AML-193 (cell line): ENCODE data around the gene CXCL12.

Experiments
- DNase-seq, 2 experiments: peaks; one replicate each; lab custom pipeline; 2025; lab: John Stamatoyannopoulos, UW

Gene CXCL12

DNA sequence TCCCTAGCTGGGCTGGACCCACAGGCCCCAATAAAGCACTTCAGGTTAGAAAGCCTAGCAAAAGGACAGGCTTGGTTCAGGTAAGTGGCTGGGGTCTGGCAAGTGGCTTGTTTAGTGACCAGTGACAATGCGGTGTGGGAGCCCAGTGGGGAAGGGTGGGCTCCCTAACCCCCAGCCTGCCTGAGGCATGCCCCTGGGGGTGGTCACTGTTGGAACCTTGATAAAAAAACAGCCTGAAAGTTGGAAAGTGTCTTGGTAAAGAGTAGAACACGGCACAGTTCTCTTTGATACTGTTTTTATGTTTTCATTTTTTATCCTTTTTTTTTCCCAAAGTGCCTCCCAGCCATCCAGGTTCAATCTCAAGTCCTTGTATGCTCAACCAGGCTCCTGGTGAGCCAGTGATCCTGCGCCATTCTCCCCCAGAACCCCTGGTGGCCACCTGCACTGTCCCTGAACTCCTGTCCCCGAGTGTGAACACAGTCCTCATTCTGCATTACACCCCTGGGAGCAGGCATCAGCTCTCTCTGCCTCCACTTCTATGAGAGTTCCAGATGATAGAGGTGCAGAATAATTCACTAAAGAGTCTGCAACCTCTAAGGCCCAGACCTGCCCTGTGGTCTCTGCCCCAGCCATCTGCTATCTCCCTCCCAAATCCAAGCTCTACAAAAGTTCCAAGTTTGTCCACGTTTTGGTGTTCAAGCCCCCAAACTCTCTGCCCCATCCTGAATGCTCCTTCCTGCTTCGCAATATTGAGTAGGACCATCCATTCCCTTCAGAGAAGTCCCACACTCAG lies 15.0 kb upstream of the CXCL12 start:
- DNase-seq, result no peak

- no peak for DNase-seq
Measured at GRCh38 chr10:44398747-44399658, 14.1 kb upstream of the CXCL12 start.

DNA sequence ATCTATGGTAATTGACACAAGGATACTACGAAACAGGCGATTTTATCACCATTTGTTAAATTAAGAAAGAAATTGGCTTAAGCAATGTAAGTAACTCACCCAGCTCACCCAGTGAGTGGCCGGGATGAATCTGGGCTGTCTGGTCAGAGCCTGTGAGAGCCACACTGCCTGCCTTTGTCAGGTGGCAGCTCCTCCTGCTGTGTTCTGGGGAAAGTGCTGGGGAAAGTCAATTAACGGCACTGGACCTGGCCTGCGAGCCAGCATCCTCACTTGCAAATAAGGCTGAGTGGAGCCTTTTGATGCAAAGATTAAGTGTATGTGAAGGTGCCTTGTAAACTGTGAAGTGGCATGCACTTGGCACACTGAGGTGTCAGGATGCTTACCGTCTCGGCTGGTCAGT lies 13.4 kb upstream of the CXCL12 start:
- no peak for DNase-seq

DNA sequence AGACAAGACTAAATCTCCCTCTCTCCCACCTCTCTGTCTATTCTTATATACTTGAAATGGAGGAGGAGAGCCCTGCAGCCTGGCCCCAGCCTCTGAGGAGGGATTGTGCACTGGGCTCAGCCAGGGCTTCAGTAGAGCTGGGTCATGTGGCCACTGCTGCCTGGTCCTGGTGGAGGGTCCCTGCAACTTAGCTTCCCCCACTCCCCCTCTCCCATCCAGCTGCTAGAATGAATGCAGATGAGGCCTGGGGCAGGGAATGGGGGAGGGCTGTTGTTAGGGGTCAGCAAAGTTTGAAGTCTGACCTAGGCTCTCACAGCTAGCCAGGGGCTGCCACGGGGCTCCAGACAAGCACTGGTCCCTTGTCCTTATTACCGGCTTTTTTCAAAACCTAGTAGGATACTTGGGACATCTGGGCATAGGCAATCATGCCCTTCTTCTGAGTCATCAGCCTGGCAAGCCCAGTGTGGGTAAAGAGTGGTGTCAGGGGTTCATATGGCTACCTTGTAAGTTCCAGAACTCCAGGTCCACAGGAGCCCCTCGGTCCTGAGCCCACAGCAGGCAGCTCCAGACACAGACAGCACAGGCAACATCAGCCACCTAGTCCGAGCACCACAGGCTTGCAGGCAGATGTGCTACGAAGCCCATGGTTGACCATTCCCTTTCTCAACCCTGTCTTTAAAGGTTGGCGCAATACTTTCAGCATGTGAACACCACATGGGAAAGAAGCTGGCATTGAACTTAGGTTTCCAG lies 12.8 kb upstream of the CXCL12 start:
- no peak for DNase-seq

GRCh38 chr10:44396671-44397191 lies 11.8 kb upstream of the CXCL12 start:
- DNase-seq, result no peak

DNA sequence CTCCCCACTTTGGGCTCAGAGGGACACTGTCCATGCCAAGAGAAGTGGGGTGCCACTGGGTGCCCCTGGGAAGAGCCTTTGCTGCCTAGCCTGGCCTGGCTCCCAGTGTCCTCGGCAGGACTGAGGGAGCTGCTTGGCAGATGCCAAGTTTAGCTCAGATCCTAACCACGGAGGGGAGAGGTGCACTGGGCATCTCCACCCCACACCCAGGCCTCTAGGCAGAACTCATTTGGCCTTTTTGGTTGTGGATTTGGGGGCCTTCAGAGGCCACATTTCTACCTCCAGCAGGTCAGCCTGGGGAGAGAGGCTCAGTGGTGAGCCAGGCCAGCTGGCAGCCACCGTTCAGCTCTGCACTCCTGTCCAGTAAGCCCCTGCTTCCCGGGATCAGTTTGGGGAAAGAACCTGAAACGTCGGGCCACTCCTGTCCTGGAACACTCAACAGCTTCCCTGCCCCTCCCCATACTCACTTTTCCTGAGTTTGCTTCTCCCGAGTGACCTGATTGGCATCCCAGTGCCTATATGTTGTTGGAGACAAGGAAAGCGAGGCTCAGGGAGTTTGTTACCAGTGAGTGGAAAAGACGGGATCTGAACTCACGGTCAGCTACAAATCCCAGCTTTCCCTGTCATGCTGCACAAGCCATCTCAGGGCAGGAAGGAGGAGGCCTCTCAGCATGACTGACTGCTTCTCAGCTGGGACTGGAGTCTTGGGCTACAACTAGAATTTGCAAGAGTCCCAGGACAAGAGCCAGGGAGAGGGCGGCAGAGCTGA lies 11.2 kb upstream of the CXCL12 start:
- no peak for DNase-seq

- no peak for DNase-seq
Measured at GRCh38 chr10:44395396-44395795, 10.5 kb upstream of the CXCL12 start.

DNA sequence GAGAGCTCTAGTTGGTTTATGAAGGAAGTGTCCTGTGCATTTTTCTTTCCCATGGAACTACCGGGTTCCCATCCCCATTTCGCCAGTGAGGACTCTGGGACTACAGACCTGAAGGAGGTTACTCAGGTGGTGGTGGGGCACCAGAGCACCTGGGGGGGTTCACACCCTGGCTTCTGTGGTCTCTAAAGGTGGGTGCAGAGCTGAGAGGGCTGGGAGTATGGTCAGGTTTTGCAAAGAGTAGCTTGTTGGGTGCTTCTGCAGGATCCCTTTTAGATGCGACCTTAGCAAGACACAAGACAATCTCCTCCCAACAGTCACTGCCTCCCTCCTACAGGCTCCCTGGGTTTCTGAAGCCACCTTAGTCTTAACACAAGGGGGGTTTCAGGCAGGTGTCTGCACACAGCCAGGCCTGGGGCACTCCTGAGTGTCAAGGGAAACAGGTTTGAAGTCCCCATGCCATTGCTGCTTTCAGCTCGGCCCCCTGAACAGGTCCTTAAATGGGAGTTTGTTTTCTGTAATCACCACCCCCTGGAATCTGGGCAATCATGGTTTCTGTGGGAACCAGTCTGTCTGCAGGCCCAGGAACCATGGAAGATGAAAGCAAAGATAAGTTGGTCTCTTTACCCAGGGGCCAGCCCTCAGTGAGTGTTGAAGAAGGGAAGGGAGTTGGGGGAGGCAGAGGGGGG lies 9.9 kb upstream of the CXCL12 start:
- DNase-seq, result no peak

- no peak for DNase-seq
Measured at GRCh38 chr10:44393834-44394547, 9.1 kb upstream of the CXCL12 start.

DNA sequence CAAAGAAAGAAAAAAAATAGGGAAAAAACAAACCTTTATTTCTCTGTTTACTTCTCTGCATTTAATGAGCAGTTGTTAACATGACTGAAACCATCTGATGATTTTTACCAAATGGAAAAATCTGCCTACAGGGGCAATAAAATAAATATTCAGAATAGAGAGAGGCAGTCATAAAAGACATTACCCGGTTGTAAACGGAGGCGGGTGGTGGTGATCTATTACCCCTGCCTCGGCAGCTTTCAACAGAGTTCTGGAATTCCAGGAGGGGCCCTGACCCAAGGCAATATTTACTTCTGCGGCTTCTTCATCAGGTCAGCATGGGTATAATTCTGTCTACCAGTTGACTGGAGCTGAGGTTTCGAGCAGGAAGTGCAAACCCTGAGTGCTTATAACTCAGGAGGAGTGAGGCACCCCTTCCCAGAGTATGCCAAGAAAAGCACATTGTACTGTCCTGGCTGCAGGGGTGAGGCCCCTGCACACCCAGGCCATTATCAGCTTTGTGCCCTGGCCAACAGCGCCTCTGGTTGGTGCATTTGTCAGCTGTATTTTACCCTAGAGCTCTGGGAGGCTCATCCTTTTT lies 8.2 kb upstream of the CXCL12 start:
- no peak for DNase-seq

DNA sequence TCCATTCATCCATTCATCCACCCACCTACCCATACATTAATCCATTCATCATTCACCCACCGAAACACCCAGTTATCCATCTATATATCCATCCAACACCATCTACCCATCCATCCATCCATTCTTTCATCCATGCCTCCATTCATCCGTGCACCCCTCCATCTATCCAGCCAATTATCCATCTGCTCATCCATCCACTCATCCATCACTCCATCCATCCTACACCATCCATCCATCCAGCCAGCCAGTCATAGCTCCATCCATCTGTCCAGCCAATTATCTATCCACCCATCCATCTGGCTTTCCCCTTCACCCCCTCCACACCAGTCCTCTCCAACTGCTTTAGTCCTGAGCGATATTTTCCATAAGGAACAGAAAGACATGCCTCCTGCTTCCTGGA lies 7.5 kb upstream of the CXCL12 start:
- DNase-seq, result no peak

DNA sequence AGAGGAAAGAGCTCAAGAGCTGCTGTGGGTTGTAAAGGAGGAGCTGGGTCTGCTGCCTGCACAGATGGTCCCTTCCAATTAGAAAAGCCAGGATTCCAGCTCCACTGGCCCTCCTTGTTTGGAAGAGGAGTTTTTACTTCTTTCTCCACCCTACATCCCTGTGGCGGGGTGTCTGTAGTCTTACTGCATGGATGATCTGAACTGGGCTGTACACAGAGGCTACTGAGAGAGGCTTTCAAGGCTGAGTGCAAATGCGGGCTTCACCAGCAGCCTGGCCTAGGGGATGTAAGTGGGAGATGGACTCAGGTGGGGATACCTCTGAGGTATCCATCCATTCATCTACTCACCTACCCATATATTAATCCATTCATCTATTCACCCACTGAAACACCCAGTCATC lies 7.1 kb upstream of the CXCL12 start:
- DNase-seq, result no peak

DNA sequence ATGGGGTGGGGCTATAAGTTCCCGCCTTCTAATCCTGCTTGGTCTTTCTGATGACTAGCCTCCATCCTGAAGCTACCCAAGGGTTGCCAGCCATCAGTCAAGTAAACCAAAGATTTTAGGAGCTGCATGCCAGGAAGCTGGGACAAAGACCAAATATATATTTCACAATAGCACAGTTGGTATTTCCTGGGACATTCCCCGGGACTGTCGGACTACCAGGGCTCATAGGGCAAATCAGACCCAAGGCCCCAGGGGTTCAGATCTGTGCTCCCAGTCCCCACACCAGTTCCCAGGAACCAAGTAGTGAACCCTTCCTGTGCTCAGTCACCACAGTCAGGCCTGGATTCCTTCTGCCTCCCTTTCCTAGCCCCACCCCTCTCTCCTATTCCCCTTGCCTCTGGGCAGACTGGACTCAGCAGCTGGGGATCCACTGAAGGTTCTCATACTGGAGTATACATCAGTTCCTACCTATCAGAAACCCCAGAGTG lies 5.7 kb upstream of the CXCL12 start:
- no peak for DNase-seq

DNA sequence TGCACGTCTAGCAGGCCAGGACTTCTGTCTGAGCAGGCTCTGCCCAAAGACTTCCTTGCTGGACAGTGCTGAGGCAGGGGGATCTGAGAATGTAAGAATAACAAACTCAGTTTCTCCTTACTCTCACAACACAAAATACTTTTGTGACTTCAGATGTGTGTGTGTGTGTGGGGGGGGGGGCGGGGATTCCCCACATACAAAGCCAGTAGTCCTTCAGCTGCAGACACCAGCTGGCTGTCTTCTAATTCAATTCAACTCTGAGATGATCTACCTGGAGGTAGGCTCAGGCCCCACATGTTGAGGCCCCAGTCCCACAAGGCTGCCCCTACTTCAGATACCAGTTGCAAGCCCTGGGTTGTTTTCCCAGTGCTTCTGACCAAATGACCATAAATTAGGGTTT lies 4.7 kb upstream of the CXCL12 start:
- DNase-seq, result no peak

GRCh38 chr10:44389150-44389549 lies 4.3 kb upstream of the CXCL12 start:
- DNase-seq, result no peak

- no peak for DNase-seq
Measured at GRCh38 chr10:44388641-44389040, 3.7 kb upstream of the CXCL12 start.

DNA sequence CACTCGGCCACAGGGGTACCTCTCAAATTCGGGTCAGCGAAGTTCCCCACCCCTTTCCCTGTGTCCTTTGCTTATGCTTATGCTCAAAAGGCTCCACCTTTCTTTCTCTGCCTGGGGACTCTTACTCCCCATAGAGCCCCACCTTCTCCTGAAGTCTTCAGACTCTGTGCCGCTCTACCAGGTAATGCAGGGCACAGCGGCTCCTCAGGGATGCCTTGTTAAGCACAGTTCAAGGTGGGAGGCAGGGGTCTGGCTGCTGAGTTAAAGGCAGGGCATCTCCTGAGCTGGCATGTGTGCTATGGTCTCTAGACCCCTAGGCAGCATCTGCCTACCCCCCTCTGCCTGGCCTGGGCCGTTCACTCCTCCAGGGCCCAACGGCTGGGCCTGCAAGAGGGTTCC lies 3.0 kb upstream of the CXCL12 start:
- no peak for DNase-seq

- peak; percentile 7 to 8 for DNase-seq
Measured at GRCh38 chr10:44386546-44387052, 1.7 kb upstream of the CXCL12 start.

- no peak for DNase-seq
Measured at GRCh38 chr10:44385696-44386441, 972 bp upstream of the CXCL12 start.
